ENCODE results near the gene NCK1. TPM values are rescaled to one million over a fixed set of nuclear protein-coding genes. Genes with fewer than 3 reads are reported as not detected.

Gene NCK1
- total and polyA plus RNA-seq, 2 of the 13 experiments (the other 11 are each of a cell fraction or from before 2014, with no cell fraction given): 14.7 to 30.4 TPM

DNA sequence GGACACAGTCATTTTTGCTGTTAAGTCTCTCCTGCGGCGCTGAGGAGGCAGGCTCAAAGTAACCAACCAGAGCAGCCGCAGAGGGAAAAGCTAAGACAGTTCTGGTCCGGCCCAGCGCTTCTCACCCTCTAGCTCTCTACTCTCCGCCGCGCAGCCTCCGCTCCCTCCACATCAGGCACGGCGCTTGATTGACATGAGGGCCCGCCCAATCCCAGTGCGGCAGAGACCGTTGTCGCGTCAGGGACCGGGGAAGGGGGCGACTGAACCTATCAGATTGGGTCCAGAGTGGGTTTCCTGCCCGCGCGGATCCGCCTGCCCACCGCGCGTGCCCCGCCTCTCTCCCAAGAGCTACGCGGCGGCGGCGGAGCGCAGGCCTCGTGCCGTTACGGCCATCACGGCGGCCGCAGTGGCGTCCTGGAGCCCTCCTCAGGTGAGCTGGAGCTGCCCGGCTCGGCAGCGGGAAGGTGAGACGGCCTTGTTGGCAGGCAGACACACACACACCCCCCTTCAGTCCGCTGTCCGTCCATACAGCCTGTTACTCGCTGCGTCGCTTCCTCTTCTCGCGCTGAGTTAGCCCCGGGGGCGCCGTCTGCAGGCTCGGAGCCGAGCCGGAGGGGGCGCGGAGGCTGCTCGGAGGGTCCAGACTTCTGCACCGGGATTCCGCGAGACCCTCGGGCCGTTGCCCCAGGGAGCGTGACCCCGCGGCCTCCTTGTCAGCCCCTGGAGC is at the start of gene NCK1 (continued):
- TF ChIP-seq, protein P1, sequence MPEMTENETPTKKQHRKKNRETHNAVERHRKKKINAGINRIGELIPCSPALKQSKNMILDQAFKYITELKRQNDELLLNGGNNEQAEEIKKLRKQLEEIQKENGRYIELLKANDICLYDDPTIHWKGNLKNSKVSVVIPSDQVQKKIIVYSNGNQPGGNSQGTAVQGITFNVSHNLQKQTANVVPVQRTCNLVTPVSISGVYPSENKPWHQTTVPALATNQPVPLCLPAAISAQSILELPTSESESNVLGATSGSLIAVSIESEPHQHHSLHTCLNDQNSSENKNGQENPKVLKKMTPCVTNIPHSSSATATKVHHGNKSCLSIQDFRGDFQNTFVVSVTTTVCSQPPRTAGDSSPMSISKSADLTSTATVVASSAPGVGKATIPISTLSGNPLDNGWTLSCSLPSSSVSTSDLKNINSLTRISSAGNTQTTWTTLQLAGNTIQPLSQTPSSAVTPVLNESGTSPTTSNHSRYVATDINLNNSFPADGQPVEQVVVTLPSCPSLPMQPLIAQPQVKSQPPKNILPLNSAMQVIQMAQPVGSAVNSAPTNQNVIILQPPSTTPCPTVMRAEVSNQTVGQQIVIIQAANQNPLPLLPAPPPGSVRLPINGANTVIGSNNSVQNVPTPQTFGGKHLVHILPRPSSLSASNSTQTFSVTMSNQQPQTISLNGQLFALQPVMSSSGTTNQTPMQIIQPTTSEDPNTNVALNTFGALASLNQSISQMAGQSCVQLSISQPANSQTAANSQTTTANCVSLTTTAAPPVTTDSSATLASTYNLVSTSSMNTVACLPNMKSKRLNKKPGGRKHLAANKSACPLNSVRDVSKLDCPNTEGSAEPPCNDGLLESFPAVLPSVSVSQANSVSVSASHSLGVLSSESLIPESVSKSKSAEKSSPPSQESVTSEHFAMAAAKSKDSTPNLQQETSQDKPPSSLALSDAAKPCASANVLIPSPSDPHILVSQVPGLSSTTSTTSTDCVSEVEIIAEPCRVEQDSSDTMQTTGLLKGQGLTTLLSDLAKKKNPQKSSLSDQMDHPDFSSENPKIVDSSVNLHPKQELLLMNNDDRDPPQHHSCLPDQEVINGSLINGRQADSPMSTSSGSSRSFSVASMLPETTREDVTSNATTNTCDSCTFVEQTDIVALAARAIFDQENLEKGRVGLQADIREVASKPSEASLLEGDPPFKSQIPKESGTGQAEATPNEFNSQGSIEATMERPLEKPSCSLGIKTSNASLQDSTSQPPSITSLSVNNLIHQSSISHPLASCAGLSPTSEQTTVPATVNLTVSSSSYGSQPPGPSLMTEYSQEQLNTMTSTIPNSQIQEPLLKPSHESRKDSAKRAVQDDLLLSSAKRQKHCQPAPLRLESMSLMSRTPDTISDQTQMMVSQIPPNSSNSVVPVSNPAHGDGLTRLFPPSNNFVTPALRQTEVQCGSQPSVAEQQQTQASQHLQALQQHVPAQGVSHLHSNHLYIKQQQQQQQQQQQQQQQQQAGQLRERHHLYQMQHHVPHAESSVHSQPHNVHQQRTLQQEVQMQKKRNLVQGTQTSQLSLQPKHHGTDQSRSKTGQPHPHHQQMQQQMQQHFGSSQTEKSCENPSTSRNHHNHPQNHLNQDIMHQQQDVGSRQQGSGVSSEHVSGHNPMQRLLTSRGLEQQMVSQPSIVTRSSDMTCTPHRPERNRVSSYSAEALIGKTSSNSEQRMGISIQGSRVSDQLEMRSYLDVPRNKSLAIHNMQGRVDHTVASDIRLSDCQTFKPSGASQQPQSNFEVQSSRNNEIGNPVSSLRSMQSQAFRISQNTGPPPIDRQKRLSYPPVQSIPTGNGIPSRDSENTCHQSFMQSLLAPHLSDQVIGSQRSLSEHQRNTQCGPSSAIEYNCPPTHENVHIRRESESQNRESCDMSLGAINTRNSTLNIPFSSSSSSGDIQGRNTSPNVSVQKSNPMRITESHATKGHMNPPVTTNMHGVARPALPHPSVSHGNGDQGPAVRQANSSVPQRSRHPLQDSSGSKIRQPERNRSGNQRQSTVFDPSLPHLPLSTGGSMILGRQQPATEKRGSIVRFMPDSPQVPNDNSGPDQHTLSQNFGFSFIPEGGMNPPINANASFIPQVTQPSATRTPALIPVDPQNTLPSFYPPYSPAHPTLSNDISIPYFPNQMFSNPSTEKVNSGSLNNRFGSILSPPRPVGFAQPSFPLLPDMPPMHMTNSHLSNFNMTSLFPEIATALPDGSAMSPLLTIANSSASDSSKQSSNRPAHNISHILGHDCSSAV (CRISPR knock-in tag; IDR thresholded peaks at IDR 0.05; ENCODE audit: borderline replicate concordance): no peak
- TF ChIP-seq KDM6A (CRISPR knock-in tag; IDR thresholded peaks at IDR 0.05; ENCODE audit: low read depth) (no peak), ZNF703 (CRISPR knock-in tag; IDR thresholded peaks at IDR 0.05; ENCODE audit: borderline replicate concordance) (no peak; the same call in 1 of the 2 replicates), ZNF570 (CRISPR knock-in tag; IDR thresholded peaks at IDR 0.05; ENCODE audit: borderline replicate concordance) (0 out of 2 replicates have a peak, but pooled peaks have one; percentile 56), ZNF20 (CRISPR knock-in tag; IDR thresholded peaks at IDR 0.05) (peak; percentile 81; the same call in 1 of the 2 replicates), ZSCAN29 (CRISPR knock-in tag; conservative IDR thresholded peaks at IDR 0.05) (peak; percentile 61; the same call in 1 of the 2 replicates), RBFOX2 (IDR thresholded peaks at IDR 0.05; ENCODE audit: low read depth, low read length) (peak; percentile 97)
- TF ChIP-seq, protein P2, sequence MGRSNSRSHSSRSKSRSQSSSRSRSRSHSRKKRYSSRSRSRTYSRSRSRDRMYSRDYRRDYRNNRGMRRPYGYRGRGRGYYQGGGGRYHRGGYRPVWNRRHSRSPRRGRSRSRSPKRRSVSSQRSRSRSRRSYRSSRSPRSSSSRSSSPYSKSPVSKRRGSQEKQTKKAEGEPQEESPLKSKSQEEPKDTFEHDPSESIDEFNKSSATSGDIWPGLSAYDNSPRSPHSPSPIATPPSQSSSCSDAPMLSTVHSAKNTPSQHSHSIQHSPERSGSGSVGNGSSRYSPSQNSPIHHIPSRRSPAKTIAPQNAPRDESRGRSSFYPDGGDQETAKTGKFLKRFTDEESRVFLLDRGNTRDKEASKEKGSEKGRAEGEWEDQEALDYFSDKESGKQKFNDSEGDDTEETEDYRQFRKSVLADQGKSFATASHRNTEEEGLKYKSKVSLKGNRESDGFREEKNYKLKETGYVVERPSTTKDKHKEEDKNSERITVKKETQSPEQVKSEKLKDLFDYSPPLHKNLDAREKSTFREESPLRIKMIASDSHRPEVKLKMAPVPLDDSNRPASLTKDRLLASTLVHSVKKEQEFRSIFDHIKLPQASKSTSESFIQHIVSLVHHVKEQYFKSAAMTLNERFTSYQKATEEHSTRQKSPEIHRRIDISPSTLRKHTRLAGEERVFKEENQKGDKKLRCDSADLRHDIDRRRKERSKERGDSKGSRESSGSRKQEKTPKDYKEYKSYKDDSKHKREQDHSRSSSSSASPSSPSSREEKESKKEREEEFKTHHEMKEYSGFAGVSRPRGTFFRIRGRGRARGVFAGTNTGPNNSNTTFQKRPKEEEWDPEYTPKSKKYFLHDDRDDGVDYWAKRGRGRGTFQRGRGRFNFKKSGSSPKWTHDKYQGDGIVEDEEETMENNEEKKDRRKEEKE (IDR thresholded peaks at IDR 0.05): no peak
- TF ChIP-seq, protein P3, sequence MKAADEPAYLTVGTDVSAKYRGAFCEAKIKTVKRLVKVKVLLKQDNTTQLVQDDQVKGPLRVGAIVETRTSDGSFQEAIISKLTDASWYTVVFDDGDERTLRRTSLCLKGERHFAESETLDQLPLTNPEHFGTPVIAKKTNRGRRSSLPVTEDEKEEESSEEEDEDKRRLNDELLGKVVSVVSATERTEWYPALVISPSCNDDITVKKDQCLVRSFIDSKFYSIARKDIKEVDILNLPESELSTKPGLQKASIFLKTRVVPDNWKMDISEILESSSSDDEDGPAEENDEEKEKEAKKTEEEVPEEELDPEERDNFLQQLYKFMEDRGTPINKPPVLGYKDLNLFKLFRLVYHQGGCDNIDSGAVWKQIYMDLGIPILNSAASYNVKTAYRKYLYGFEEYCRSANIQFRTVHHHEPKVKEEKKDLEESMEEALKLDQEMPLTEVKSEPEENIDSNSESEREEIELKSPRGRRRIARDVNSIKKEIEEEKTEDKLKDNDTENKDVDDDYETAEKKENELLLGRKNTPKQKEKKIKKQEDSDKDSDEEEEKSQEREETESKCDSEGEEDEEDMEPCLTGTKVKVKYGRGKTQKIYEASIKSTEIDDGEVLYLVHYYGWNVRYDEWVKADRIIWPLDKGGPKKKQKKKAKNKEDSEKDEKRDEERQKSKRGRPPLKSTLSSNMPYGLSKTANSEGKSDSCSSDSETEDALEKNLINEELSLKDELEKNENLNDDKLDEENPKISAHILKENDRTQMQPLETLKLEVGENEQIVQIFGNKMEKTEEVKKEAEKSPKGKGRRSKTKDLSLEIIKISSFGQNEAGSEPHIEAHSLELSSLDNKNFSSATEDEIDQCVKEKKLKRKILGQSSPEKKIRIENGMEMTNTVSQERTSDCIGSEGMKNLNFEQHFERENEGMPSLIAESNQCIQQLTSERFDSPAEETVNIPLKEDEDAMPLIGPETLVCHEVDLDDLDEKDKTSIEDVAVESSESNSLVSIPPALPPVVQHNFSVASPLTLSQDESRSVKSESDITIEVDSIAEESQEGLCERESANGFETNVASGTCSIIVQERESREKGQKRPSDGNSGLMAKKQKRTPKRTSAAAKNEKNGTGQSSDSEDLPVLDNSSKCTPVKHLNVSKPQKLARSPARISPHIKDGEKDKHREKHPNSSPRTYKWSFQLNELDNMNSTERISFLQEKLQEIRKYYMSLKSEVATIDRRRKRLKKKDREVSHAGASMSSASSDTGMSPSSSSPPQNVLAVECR (CRISPR knock-in tag; IDR thresholded peaks at IDR 0.05; ENCODE audit: borderline replicate concordance): peak; percentile 96
